ENCODE results near the gene ATCAY. TPM values are rescaled to one million over a fixed set of nuclear protein-coding genes. Genes with fewer than 3 reads are reported as not detected.

The ATCAY gene
- polyA plus RNA-seq, 1 donor from 2014 or later, result 73.8 TPM

DNA sequence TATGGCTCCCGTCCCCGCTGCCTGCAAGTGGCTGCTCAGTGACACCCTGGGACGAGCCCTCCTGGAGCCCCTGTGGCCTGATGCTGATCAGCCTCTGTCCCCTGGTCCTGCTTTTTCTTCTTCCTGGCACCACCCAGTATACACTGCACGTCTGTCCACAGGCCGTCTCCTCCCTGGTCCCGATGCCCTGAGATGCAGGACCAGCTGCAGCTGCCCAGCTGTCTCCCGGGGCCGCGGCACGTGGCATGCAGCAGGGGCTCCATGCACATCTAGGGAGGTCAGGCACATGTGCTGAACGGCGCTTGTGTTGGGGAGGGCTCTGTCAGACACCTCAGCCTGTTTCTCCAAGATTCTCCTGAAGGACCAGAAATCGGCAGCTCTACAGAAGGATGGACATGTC, 41.8 kb upstream of the ATCAY start:
- H3K36me3 ChIP-seq (ENCODE audit: insufficient read depth, low read length), result no peaks in the 10 kb centered on the region
- H3K27ac ChIP-seq (ENCODE audit: low read length), result no peak overlapping the region
- no peaks in the 10 kb centered on the region for H4K20me1 ChIP-seq (ENCODE audit: insufficient read depth)
- H3K4me3 ChIP-seq (ENCODE audit: low read length), result no peak overlapping the region
- no peak overlapping the region for H3K9ac ChIP-seq (ENCODE audit: low read length)
- no peaks in the 10 kb centered on the region for H3K9me3 ChIP-seq (ENCODE audit: low read length)
- no peaks in the 10 kb centered on the region for H3K9me2 ChIP-seq (ENCODE audit: insufficient read depth, low read length)
- TF ChIP-seq MXI1 (conservative IDR thresholded peaks at IDR 0.05; ENCODE audit: poor library complexity, severe bottlenecking) (no peak), TAF1 (IDR thresholded peaks at IDR 0.05; ENCODE audit: low read depth) (no peak), POLR2AphosphoS5 (IDR thresholded peaks at IDR 0.05) (no peak), SMC3 (conservative IDR thresholded peaks at IDR 0.05; ENCODE audit: poor library complexity) (no peak), EP300 (conservative IDR thresholded peaks at IDR 0.05; ENCODE audit: poor library complexity, severe bottlenecking) (no peak), RAD21 (conservative IDR thresholded peaks at IDR 0.05) (no peak), EZH2 (IDR thresholded peaks at IDR 0.05; ENCODE audit: borderline replicate concordance, insufficient read depth, low read length, poor library complexity, severe bottlenecking) (no peak)
- TF ChIP-seq, protein P1, sequence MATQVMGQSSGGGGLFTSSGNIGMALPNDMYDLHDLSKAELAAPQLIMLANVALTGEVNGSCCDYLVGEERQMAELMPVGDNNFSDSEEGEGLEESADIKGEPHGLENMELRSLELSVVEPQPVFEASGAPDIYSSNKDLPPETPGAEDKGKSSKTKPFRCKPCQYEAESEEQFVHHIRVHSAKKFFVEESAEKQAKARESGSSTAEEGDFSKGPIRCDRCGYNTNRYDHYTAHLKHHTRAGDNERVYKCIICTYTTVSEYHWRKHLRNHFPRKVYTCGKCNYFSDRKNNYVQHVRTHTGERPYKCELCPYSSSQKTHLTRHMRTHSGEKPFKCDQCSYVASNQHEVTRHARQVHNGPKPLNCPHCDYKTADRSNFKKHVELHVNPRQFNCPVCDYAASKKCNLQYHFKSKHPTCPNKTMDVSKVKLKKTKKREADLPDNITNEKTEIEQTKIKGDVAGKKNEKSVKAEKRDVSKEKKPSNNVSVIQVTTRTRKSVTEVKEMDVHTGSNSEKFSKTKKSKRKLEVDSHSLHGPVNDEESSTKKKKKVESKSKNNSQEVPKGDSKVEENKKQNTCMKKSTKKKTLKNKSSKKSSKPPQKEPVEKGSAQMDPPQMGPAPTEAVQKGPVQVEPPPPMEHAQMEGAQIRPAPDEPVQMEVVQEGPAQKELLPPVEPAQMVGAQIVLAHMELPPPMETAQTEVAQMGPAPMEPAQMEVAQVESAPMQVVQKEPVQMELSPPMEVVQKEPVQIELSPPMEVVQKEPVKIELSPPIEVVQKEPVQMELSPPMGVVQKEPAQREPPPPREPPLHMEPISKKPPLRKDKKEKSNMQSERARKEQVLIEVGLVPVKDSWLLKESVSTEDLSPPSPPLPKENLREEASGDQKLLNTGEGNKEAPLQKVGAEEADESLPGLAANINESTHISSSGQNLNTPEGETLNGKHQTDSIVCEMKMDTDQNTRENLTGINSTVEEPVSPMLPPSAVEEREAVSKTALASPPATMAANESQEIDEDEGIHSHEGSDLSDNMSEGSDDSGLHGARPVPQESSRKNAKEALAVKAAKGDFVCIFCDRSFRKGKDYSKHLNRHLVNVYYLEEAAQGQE (IDR thresholded peaks at IDR 0.05; ENCODE audit: borderline replicate concordance), result no peak
- TF ChIP-seq, protein P2, sequence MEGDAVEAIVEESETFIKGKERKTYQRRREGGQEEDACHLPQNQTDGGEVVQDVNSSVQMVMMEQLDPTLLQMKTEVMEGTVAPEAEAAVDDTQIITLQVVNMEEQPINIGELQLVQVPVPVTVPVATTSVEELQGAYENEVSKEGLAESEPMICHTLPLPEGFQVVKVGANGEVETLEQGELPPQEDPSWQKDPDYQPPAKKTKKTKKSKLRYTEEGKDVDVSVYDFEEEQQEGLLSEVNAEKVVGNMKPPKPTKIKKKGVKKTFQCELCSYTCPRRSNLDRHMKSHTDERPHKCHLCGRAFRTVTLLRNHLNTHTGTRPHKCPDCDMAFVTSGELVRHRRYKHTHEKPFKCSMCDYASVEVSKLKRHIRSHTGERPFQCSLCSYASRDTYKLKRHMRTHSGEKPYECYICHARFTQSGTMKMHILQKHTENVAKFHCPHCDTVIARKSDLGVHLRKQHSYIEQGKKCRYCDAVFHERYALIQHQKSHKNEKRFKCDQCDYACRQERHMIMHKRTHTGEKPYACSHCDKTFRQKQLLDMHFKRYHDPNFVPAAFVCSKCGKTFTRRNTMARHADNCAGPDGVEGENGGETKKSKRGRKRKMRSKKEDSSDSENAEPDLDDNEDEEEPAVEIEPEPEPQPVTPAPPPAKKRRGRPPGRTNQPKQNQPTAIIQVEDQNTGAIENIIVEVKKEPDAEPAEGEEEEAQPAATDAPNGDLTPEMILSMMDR (IDR thresholded peaks at IDR 0.05; ENCODE audit: poor library complexity, severe bottlenecking), result no peak
- H3F3A ChIP-seq (ENCODE audit: insufficient read depth, low read length, poor library complexity, severe bottlenecking), result no peaks in the 10 kb centered on the region
- no peak overlapping the region for H2AFZ ChIP-seq (ENCODE audit: low read depth, low read length)
- H3K79me2 ChIP-seq (replicated peaks; ENCODE audit: insufficient read depth, low read length), result no peaks in the 10 kb centered on the region
- H3K4me2 ChIP-seq (ENCODE audit: low read length), result no peak overlapping the region
- H3K27me3 ChIP-seq (ENCODE audit: insufficient read depth, low read depth, low read length), result no peaks in the 10 kb centered on the region

DNA sequence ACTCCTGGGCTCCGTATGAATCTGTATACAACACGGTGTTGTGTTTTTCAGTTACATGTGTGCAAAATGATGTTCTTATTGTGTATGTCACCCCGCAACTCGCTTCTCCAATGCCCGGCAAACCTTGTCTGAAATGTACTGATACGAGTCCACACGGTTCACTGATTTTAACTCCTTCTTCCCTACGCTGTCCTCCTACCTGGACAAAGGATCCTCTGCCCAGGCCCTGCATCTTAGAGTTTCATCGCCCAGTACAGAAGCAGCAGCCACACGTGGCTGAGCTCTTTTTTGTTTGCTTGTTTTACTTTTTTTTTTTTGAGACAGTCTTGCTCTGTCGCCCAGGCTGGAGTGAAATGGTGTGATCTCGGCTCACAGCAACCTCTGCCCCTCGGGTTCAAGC, 40.5 kb upstream of the ATCAY start:
- Histone ChIP-seq H3K9me2 (ENCODE audit: insufficient read depth, low read length) (no peaks in the 10 kb centered on the region), H3K27ac (ENCODE audit: low read length) (no peak overlapping the region), H3K36me3 (ENCODE audit: insufficient read depth, low read length) (no peaks in the 10 kb centered on the region), H2AFZ (ENCODE audit: low read depth, low read length) (no peak overlapping the region), H3K4me2 (ENCODE audit: low read length) (no peak overlapping the region), H3K79me2 (replicated peaks; ENCODE audit: insufficient read depth, low read length) (no peaks in the 10 kb centered on the region), H3K4me3 (ENCODE audit: low read length) (no peak overlapping the region), H3K9ac (ENCODE audit: low read length) (no peak overlapping the region), H3F3A (ENCODE audit: insufficient read depth, low read length, poor library complexity, severe bottlenecking) (no peaks in the 10 kb centered on the region), H3K9me3 (ENCODE audit: low read length) (no peaks in the 10 kb centered on the region), H4K20me1 (ENCODE audit: insufficient read depth) (no peaks in the 10 kb centered on the region), H3K27me3 (ENCODE audit: insufficient read depth, low read depth, low read length) (no peaks in the 10 kb centered on the region)
- TF ChIP-seq RAD21 (conservative IDR thresholded peaks at IDR 0.05), result no peak
- TF ChIP-seq TAF1 (IDR thresholded peaks at IDR 0.05; ENCODE audit: low read depth), result no peak
- TF ChIP-seq, protein P1 (IDR thresholded peaks at IDR 0.05; ENCODE audit: borderline replicate concordance), result no peak
- TF ChIP-seq EP300 (conservative IDR thresholded peaks at IDR 0.05; ENCODE audit: poor library complexity, severe bottlenecking), result no peak
- TF ChIP-seq MXI1 (conservative IDR thresholded peaks at IDR 0.05; ENCODE audit: poor library complexity, severe bottlenecking), result no peak
- TF ChIP-seq, protein P2 (IDR thresholded peaks at IDR 0.05; ENCODE audit: poor library complexity, severe bottlenecking), result no peak
- no peak for TF ChIP-seq EZH2 (IDR thresholded peaks at IDR 0.05; ENCODE audit: borderline replicate concordance, insufficient read depth, low read length, poor library complexity, severe bottlenecking)
- no peak for TF ChIP-seq POLR2AphosphoS5 (IDR thresholded peaks at IDR 0.05)
- no peak for TF ChIP-seq SMC3 (conservative IDR thresholded peaks at IDR 0.05; ENCODE audit: poor library complexity)
